GM04503 (cell line): ENCODE measurements around the gene RNU5B-1.

Source experiments
- DNase-seq: peaks from one replicate; pipeline ENCODE4 v3.0.0-alpha.2; 2012; ENCODE audit warnings: low read depth

The RNU5B-1 gene

GRCh38 chr15:65289261-65289854 lies 15.1 kb upstream of the RNU5B-1 start:
- no peak for DNase-seq

- DNase-seq = no peak
Observed at GRCh38 chr15:65290228-65290627, 14.2 kb upstream of the RNU5B-1 start.

GRCh38 chr15:65292938-65293518 lies 11.4 kb upstream of the RNU5B-1 start:
- no peak for DNase-seq

DNA sequence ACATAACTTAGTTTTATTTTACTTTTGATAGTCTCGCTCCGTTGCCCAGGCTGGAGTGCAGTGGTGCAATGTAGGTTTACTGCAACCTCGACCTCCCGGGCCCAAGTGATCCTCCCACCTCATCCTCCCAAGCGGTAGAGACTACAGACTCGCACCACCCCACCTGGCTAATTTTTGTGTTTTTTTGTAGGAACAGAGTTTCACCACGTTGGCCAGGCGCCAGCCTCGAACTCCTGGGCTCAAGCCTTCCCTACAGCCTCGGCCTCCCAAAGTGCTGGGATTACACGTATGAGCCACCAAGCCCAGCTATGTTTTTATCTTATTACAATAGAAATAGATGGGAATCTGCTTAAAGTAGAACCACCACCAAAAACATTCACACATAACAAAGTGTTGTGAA lies 5.7 kb upstream of the RNU5B-1 start:
- no peak for DNase-seq

DNA sequence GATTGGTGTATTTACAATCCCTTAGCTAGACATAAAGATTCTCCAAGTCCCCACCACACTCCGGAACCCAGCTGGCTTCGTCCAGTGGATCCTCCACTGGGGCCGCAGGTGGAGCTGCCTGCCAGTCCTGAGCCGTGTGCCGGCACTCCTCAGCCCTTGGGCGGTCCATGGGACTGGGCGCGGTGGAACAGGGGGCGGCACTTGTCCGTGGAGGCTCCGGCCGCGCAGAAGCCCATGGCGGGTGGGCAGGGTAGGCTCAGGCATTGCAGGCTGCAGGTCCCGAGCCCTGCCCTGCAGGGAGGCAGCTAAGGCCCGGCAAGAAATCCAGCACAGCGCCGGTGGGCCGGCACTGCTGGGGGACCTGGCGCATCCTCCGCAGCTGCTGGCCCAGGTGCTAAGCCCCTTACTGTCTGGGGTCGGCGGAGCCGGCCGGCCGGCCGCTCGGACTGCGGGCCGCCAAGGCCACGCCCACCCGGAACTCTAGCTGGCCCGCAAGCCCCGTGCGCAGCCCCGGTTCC lies 3.5 kb upstream of the RNU5B-1 start:
- no peak for DNase-seq

DNA sequence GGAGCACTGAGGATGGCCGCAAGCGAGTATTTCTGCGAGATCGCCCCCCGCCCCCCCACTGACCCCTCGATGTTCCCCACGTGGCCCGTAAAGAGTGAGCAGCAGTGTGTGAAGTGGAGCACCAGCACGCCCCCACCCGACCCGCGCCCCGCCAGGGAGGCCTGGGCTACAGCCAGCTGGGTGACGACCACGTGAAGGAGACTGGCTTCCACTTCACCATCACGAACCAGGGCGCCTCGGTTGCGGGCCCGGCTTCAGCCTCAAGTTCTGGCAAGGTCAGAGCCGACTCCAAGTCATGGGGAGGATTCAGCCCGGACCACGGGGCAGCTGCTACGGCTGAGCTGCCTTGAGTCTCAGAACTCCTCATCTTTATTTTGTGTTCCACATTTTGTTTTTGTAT lies 2.4 kb upstream of the RNU5B-1 start:
- DNase-seq = no peak

- no peak for DNase-seq
Observed at GRCh38 chr15:65303687-65304380, 643 bp upstream of the RNU5B-1 start.

- no peak for DNase-seq
Observed at GRCh38 chr15:65305150-65305758, 777 bp downstream of the RNU5B-1 start.

- DNase-seq = no peak
Observed at GRCh38 chr15:65305776-65306175, 1.3 kb downstream of the RNU5B-1 start.

DNA sequence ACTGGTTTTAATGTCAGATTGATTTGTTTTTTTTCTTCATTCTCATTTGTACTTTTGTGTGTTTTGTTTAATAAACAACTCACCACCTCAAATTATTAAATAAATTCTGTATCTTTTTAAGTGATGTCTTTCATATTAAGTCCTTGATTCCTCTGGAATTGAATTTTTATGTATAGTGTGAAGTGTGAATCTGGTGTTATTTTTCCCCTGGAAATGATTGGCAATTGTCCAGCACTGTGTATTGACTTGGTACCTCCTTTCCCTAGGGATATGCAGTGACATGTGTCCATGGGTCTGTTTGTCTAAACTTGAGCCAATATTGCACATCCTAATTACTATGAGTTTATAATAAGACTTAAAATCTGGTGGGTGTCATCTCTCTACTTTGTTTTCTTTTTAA lies 2.1 kb downstream of the RNU5B-1 start:
- no peak for DNase-seq

DNA sequence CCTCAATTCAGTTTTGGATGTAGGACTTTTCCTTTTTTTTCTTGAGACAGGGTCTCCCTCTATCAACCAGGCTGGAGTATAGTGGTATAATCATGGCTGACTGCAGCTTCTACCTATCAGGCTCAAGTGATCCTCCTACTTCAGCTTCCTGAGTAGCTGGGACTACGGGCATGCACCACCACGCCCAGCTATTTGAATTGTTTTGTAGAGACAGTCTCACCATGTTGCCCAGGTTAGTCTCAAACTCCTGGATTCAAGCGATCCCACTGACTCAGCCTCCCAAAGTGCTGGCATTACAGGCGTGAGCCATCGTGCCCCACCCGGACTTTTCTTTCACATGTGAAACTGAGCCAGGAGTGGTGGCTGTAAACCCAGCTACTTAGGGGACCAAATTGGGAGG lies 3.5 kb downstream of the RNU5B-1 start:
- no peak for DNase-seq

DNA sequence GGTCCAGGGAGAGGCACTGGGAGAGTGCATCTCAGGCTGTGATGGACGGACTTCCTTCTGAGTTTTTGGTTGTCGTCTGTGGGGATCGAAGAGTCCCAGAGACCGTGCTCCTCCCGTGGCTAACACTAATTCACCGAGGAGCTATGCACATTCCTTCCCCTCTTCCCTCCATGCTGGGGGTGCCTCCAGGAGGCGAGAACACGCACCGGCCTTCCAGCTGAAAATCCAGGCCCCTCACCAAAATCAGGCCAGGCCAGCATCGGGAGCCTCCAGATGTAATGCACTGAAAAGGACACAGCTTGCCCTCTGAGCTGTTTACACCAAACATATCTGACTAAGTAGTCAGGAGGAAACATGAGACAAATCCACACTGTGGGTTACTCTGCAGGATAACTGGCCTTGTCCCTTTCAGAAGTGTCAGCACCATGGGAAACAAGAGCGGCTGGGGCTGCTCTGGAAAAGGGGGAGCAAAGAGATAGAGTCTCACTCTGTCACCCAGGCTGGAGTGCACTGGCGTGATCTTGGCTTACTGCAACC lies 5.5 kb downstream of the RNU5B-1 start:
- no peak for DNase-seq

DNA sequence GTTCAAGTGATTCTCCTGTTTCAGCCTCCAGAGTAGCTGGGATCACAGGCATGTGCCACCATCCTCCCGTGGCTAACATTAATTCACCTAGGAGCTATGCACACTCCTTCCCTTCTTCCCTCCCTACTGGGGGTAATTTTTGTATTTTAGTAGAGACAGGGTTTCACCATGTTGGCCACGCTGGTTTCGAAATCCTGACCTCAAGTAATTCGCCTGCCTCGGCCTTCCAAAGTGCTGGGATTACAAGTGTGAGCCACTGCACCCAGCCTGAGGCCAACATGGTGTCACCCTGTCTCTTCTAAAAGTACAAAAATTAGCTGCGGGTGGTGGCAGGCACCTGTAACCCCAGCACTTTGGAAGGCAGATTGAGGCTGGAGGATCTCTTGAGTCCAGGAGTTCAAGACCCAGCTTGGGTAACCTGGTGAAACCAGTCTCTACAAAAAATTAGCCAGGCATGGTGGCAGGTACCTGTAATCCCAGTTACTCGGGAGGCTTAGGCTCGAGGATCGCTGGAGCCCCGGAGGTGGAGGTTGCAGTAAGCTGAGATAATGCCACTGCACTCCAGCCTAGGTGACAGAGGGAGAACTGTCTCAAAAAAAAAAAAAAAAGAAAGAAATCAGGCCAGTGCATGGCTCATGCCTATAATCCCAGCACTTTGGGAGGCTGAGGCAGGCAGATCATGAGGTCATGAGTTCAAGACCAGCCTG lies 6.1 kb downstream of the RNU5B-1 start:
- no peak for DNase-seq

DNA sequence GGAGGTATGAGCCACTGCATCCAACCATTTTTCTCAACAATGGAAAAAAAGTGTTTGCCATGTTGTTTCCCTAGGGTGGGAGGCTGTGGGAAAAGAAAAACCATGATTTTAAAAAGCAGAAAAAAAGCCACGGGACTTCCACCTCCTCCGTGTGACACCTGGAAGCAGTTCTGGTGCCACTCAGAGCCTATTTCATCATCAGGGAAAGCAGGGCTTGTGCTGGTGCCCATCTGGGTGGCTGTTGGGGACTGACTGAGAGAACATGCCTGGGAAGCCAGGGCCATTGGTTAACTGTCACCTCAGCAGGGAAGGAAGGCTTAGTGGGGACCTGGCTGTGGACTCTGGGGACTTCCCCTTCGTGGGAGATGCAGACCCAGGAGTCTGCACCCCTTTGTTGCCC lies 7.3 kb downstream of the RNU5B-1 start:
- no peak for DNase-seq

GRCh38 chr15:65312400-65312916 lies 8.0 kb downstream of the RNU5B-1 start:
- DNase-seq = no peak

DNA sequence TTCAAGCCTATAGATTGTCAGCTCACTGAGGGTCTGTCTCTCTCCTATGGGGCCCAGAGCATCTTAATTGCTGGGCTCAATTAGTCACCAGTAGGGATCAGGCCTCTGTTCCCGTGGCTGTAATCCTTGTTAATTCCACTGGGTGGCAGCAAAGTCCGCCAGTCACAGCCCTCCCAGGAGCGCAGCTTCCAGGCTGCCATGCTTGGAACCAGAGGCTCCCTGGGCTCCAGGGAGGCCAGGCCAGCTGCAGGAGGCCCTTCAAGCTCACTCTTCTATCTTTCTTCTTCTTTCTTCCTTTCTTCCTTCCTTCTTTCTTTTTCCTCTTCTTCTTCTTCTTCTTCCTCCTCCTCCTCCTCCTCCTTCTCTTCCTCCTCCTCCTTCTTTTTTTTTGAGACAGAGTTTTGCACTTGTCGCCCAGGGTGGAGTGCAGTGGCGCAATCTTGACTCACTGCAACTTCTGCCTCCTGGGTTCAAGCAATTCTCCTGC lies 14.4 kb downstream of the RNU5B-1 start:
- DNase-seq = peak; percentile 18

- no peak for DNase-seq
Observed at GRCh38 chr15:65323071-65323511, 18.6 kb downstream of the RNU5B-1 start.

DNA sequence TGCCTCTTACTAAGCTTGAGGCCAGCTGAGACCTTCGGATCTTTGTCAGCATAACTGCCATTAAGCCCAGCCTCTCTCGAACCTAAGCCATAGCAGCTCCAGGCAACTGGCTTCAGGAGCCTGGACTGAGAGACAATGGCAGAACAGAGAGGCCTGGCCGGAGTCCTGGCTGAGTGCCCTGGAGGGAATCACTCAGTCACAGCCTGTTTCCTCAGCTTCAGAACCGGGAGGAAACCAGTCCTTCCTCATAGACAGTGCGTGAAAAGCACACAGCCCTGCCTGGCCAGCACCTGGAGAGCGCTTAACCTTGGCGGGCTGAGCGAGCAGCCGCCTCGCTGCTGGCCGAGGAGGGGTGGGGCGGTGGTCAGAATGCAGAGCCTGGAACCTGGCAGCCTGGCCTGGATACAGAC lies 21.6 kb downstream of the RNU5B-1 start:
- no peak for DNase-seq

- no peak for DNase-seq
Observed at GRCh38 chr15:65326818-65327217, 22.3 kb downstream of the RNU5B-1 start.

- no peak for DNase-seq
Observed at GRCh38 chr15:65327651-65328393, 23.3 kb downstream of the RNU5B-1 start.
